NCI-H1092 treated with DMSO at 0.1 percent for 48 hours (cell line): ENCODE data around the gene WDR54.
"Not testable (repeated sequence)": the region's sequence is repeated elsewhere in the genome, so short reads cannot be mapped to it uniquely, and the experiment has no call there.

Experiments used
- DNase-seq: peaks from one replicate; lab custom pipeline; 2025; lab: John Stamatoyannopoulos, UW

Gene WDR54

GRCh38 chr2:74429487-74430451 is 8.2 kb downstream of the WDR54 start:
- no peak for DNase-seq

- no peak for DNase-seq
Measured at GRCh38 chr2:74430502-74430901, 9.0 kb downstream of the WDR54 start.

GRCh38 chr2:74436111-74436805 is 14.7 kb downstream of the WDR54 start:
- DNase-seq, result no peak

GRCh38 chr2:74436848-74437695 is 15.5 kb downstream of the WDR54 start:
- DNase-seq, result no peak

- DNase-seq, result no peak
Measured at GRCh38 chr2:74438248-74438647, 16.7 kb downstream of the WDR54 start.

GRCh38 chr2:74439373-74439772 is 17.8 kb downstream of the WDR54 start:
- DNase-seq, result no peak

GRCh38 chr2:74439803-74440377 is 18.4 kb downstream of the WDR54 start:
- DNase-seq, result no peak

- peak; percentile 35 for DNase-seq
Measured at GRCh38 chr2:74440378-74441169, 19.0 kb downstream of the WDR54 start.

- DNase-seq, result no peak
Measured at GRCh38 chr2:74441170-74441689, 19.7 kb downstream of the WDR54 start.

GRCh38 chr2:74441690-74442482 is 20.4 kb downstream of the WDR54 start, which contains the start of gene RTKN:
Gene RTKN (minus strand): TSS chr2:74441937. CDS start chr2:74441816, 121 bp downstream.
- no peak for DNase-seq

GRCh38 chr2:74442483-74443297 is 21.2 kb downstream of the WDR54 start:
- not testable (repeated sequence) for DNase-seq

GRCh38 chr2:74444498-74445318 is 23.2 kb downstream of the WDR54 start:
- no peak for DNase-seq

- no peak for DNase-seq
Measured at GRCh38 chr2:74447230-74447999, 25.9 kb downstream of the WDR54 start.

- no peak for DNase-seq
Measured at GRCh38 chr2:74448771-74449170, 27.2 kb downstream of the WDR54 start.

- no peak for DNase-seq
Measured at GRCh38 chr2:74450570-74451190, 29.1 kb downstream of the WDR54 start.

GRCh38 chr2:74454654-74455511 is 33.4 kb downstream of the WDR54 start, which contains the start of gene INO80B:
Gene INO80B (plus strand): TSS chr2:74455087. CDS start chr2:74455117, 30 bp downstream.
- DNase-seq, result peak; percentile 92
